Amygdala (tissue), 56 donors: Measurements from ENCODE around the gene CRYBG2.

Experiments
- DNase-seq, 56 donors: peaks; one replicate each; lab custom pipeline; 2025; lab: John Stamatoyannopoulos, UW

Gene CRYBG2

DNA sequence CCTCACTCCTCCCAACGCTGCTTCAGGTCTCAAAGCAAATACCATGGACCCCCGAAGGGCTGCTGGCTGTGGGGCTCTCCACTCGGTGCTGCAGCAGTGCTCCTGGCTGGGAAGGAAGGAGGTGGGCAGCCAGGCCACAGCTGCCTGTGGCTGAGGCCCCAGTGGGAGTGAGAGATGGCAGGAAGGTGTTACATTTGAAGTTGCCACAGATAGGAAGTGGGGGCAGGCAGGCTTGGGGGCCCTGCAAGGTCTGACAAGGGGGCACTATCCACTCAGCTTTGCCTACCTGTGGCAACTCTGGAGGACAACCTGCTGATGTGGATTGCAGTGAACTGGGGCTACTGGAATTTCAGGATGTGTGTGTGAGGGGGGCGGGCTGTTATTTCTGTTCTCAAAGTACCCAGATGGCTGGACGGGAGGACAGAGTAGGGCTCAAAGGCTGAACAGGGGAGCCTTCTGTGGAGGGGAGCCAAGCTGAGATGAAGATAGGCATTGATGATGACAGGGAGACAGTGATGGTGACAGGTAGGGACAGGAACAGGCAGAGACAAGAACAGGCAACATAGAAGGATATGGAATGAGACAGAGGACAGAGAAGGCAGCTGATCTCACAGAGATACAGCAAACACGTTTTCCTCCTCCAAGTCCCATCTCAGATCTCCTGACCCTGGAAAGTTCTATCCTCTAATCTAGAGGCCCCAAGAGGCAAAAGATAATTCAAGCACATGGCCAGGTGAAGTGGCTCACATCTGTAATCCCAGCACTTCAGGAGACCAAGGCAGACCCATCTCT, 16.9 kb upstream of the CRYBG2 start:
- no peak for DNase-seq

DNA sequence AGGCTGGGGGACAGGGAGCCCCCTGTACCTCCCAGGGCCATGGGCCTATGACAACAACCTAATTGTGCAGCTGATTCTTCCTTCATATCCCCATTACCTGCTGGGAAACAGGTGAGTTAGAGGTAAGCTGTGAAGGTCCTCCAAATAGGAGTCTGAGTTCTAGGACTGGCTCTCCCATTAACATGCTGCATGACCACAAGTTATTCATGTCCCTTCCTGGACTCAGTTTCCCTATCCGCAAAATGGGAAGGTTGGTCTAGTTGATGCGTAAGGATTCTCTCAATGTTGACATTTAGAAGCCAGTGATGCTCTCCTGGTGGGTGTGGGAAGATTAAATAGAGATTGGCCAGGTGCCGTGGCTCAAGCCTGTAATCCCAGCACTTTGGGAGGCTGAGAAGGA, 14.6 kb upstream of the CRYBG2 start:
- DNase-seq: no peak

GRCh38 chr1:26368006-26368405, 14.1 kb upstream of the CRYBG2 start:
- DNase-seq: no peak

GRCh38 chr1:26367441-26367840, 13.5 kb upstream of the CRYBG2 start:
- DNase-seq: no peak

DNA sequence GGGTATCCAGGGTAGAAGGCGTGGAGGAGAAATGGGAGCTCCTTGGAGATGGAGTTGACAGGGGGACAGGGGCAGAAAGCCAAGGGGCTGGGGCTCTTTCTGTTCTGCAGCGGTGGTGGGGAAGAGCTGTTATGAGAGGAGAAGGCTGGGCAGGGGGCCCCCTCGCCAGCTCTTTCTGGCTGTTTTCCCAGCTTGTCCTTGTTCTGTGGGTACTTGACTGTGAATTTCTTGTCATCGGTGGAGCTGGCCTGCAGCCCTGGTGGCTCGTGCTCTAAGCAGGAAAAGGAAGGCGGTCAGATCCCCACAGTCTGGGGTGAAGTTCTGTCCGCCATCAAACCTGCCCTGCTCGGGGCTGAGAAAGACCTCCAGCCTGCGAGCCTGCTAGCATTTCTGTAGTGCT, 11.0 kb upstream of the CRYBG2 start:
- peak in 15 of 56 donors; percentile 2 to 35 (median 10) for DNase-seq

- DNase-seq: peak in 33 of 56 donors; percentile 1 to 62 (median 15)
Measured at GRCh38 chr1:26363549-26364448, 9.9 kb upstream of the CRYBG2 start.

DNA sequence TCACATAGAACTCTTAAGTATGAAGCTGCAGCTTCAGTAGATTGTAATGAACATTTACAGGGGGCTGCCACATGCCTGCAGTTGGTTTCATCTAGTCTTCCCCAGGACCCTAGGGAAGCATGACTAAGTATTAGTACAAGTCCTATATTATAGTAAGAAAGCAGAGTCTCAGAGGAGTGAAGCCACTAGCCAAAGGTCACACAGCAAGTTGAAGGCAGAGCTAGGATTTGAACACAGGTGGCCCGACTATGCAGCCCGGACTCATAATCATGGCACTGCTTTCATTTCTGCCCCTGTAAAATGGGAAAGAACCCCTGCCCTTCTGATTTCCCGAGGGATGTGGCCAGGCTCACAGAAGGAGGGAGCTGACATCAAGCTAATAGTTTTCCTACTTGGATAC, 8.4 kb upstream of the CRYBG2 start:
- DNase-seq: no peak

DNA sequence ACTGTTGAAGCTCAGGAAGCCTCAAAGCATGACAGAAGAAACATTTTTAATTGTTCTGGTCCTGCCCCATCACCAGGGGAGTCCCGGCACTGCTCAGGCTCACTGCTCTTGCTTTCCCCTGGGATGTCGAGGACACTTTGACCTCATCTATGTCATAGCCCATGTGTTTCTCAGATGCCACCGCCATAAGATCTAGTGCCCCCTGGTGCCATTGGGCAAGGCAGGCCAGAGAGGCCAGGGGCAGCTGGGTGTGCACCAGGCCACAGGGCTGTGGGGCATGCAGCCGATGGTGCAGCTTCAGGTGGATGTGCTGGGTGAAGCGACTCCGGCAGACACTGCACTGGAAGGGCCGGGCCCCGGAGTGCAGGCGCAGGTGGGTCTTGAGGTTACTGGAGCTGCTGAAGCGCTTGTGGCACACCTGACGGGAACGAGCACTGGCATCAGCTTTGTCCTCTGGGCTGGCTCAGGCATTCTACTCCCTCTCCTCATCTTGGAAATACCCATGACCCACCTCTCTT, 7.7 kb upstream of the CRYBG2 start:
- DNase-seq: no peak

DNA sequence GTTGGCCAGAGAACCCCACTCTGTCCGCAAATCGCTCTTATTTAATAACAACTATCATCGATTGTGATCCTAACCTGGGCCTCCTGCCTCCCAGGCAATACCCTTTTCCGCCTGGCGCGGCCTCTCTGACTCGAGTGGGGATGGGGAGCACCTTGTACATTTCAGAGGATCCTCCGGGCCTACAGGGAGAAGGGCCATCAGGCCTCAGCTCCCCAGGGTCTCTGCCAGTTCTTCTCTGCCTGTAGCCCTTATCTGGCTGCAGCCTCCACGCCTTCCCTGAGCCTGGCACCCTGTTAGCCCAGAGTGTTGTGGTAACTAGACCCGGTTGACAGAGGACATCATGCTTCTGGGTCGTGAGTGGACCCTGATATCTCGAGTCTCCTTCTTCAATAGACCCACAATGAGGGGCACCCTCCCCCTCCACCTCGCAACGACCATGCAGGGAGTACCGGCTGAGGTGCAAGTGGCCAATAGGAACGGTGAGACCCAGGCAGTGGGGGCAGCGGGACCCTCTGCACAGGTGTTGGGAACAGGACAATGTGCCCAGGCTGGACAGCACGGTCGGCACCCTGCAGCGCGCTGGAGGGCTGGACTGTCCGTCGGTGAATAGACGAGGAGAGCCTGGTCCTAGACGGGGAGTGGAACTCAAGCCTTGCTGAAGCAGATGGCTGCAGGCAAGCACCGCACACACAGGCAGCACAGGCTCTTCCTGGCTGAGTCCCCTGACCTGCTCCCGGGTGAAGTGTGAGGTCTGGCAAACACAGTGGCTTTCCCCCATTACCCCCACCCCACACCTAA, 7.1 kb upstream of the CRYBG2 start:
- DNase-seq: no peak

DNA sequence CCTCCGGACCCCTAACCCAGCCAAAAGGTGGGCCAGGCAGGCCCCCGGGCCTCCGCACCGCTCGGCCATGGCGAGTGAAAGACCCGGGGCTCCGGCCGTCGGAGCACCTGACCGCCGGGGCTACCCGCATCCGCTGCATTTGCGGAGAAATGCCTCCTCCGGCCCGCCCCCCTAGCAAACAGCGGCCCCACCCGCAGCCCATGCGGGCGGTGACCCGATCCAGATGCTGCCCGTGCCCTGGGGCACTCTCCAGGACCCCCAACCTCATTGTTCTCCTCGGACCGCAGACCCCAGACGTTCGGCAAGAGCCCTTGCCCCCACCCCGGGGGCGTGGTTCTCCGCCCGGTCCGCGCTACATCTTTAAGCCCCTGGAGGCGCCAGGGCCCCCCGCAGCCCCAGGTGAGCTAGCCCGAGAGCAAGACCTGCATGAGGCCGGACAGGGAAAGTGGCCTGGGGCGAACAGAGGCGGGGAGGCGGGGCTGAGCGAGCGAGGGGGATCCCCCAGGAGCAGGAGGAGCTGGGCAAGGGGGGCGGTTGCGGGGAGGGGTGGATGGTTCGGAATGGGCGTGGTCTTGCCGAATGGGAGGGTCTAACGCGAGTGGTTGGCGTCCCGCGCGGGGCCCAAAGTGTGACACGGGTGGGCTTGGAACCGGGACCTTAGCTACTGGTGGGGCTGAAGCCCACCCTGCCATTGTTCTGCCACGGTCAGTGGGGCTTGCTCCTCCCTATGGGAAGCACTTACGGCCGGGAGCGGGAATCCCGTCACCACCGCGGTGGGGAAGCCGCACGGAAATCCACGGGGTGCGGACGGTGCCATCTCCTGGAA, 6.3 kb upstream of the CRYBG2 start:
- DNase-seq: peak in 1 of 56 donors; percentile 15

DNA sequence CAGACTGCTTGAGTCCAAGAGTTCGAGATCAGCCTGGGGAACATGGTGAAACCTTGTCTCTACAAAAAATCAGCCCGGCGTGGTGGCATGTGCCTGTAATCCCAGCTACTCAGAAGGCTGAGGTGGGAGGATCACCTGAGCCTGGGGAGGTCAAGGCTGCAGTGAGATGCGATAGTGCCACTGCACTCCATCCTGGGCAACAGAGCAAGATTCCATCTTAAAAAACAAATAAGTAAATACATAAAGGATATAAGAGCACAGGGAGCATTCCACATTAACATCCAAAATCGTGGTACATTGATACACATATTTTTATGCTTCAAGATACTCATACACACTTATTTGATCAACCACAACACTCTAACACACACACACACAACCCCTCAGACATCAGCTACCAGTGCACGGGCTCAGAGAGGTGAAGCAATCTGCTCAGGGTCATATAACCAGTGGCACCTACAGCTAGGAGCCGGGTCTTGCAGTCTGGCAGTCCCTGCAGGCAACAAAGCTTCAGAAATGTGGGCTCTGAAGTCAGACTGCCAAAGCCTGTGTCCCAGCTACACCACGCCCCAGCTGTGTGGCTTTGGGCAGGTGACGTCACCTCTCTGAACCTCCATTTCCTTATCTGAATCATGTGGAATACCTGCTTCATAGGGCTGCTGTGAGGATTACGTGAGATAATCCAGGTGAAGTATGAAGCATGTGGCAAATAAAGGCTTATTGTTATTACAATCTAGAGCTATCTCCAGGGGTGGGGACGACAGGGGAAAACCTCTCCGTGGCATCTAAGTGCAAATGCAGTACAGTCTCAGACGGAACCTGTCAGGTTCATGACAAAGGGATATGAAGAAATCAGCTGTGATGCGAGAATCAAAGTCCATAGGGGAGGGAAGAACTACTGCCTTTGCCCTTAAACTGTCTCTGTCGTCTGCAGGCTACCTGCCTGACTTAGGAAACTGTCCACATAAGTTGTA, 4.8 kb upstream of the CRYBG2 start:
- no peak for DNase-seq

- no peak for DNase-seq
Measured at GRCh38 chr1:26357121-26357602, 3.2 kb upstream of the CRYBG2 start.

- no peak for DNase-seq
Measured at GRCh38 chr1:26356106-26356505, 2.2 kb upstream of the CRYBG2 start.

- DNase-seq: no peak
Measured at GRCh38 chr1:26354972-26355371, 1.0 kb upstream of the CRYBG2 start.

DNA sequence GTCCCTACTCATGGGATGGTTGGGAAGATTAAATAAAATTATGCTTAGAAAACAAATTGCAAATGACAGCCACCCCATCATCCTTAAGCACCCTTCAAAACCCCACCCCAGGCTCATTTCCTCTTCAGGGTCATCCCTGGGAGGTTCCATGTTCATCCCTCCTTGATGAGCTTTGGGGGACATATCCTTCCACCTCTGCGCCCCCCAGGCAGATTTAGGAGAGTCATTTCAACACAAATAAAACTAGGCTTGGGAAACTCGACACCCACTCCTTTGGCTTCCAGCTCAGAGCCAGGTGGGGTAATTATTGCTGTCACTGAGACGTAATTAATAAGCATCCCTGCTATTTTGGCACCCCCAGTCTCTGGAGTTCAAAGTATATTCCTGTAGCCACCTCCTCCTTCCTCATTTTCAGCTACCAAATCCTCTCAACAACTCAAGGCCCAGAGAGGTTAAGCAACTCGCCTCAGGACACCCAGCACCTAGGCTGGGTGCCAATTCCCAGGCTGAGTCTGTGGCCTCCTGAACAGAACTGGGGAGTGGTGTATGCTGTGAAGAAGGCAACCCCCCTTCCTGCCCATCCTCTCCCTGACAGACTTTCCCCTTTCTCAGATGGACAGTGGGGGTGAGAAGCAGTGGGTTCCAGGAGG, 595 bp downstream of the CRYBG2 start:
- DNase-seq: no peak

GRCh38 chr1:26352338-26352679, 1.6 kb downstream of the CRYBG2 start:
- no peak for DNase-seq

DNA sequence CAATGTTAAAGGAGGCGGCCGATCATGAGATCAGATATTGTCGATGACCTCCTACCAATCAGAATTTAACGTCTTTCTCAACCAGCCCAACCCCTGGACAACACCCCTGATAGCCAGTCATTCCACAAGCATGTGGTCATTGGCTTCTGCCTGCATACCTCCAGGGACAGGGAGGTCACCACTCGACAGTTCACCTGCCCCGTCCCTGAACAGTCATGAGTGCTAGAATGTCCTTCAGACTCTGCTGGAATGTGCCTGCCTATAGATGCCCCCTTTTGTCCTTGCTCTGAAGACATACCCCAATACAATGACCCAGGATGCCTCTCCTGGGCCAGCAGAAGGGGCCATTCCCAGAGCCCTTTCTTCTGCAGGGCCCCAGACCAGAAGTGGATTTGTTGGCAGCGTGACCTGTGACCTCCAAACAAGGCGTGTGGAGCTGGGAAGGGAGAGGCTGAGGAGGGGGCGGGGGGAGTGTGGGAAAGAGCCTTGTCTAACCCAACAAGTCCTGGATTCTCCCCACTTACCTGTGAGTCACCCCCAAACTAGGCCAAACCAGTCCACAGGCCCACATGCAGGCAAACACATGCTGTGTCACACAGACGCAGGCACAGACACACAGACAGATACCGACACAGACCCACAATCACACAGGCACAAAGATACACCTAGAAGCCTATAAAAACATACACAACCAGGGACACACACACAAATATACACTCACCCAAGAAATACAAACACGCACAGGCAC, 2.2 kb downstream of the CRYBG2 start:
- DNase-seq: no peak
